NCI-H1694 (cell line): Measurements from ENCODE around the gene SALL1.

Experiments
- DNase-seq: peaks from one replicate; lab custom pipeline; 2025; lab: John Stamatoyannopoulos, UW

SALL1 gene

GRCh38 chr16:51141106-51141505, 10.0 kb downstream of the SALL1 start:
- DNase-seq, result no peak

GRCh38 chr16:51140112-51140511, 11.0 kb downstream of the SALL1 start:
- DNase-seq, result no peak

- DNase-seq, result no peak
Measured at GRCh38 chr16:51139568-51139967, 11.5 kb downstream of the SALL1 start.

- no peak for DNase-seq
Measured at GRCh38 chr16:51138178-51138577, 12.9 kb downstream of the SALL1 start.

GRCh38 chr16:51137097-51137496, 14.0 kb downstream of the SALL1 start:
- DNase-seq, result no peak

GRCh38 chr16:51134876-51135275, 16.2 kb downstream of the SALL1 start:
- DNase-seq, result no peak

GRCh38 chr16:51134269-51134812, 16.7 kb downstream of the SALL1 start:
- DNase-seq, result no peak

GRCh38 chr16:51133688-51134087, 17.4 kb downstream of the SALL1 start:
- no peak for DNase-seq

GRCh38 chr16:51133183-51133582, 17.9 kb downstream of the SALL1 start:
- DNase-seq, result no peak

- DNase-seq, result no peak
Measured at GRCh38 chr16:51132490-51133115, 18.5 kb downstream of the SALL1 start.

GRCh38 chr16:51131619-51132018, 19.5 kb downstream of the SALL1 start:
- DNase-seq, result no peak

- DNase-seq, result no peak
Measured at GRCh38 chr16:51129105-51129504, 22.0 kb downstream of the SALL1 start.

- no peak for DNase-seq
Measured at GRCh38 chr16:51125992-51126391, 25.1 kb downstream of the SALL1 start.

- no peak for DNase-seq
Measured at GRCh38 chr16:51124896-51125295, 26.2 kb downstream of the SALL1 start.

- no peak for DNase-seq
Measured at GRCh38 chr16:51121850-51122249, 29.2 kb downstream of the SALL1 start.

- no peak for DNase-seq
Measured at GRCh38 chr16:51120730-51121347, 30.2 kb downstream of the SALL1 start.

- no peak for DNase-seq
Measured at GRCh38 chr16:51119973-51120729, 30.9 kb downstream of the SALL1 start.

GRCh38 chr16:51119556-51119955, 31.5 kb downstream of the SALL1 start:
- no peak for DNase-seq

- no peak for DNase-seq
Measured at GRCh38 chr16:51116353-51116752, 34.7 kb downstream of the SALL1 start.

GRCh38 chr16:51114382-51114781, 36.7 kb downstream of the SALL1 start:
- no peak for DNase-seq

GRCh38 chr16:51113236-51114125, 37.6 kb downstream of the SALL1 start:
- no peak for DNase-seq

GRCh38 chr16:51112323-51112722, 38.7 kb downstream of the SALL1 start:
- no peak for DNase-seq
